Kidney (tissue), 14 donors: ENCODE measurements around the gene CAV2. TPM values are rescaled to one million over a fixed set of nuclear protein-coding genes. Genes with fewer than 3 reads are reported as not detected.

Source experiments
- DNase-seq, 5 donors: peaks; one replicate each; pipeline ENCODE4 v3.0.0-alpha.2; 2013 to 2020
- FAIRE-seq: peaks from 2 replicates; lab custom pipeline; 2012; peaks lifted over from hg19 to GRCh38; lab: Jason Lieb, UNC
- H3K27ac ChIP-seq, 2 donors: one replicate each; pipeline ENCODE4 v1.7.0; 2013; ENCODE audit warnings: low read depth in 2 of 2, low read length in 2 of 2, inconsistent platforms in 1 of 2
- H3K27me3 ChIP-seq: one replicate; pipeline ENCODE4 v1.7.1; 2013; ENCODE audit warnings: low read length, inconsistent platforms; ENCODE audit not compliant: control insufficient read depth, insufficient read depth
- H3K36me3 ChIP-seq, 3 donors: one replicate each; pipeline versions ENCODE4 v1.7.0 to v1.7.1; 2013; ENCODE audit warnings: low read length in 3 of 3, control low read depth in 1 of 3, inconsistent platforms in 1 of 3; ENCODE audit not compliant: insufficient read depth in 3 of 3, control insufficient read depth in 2 of 3
- H3K4me1 ChIP-seq, 3 donors: one replicate each; pipeline versions ENCODE4 v1.7.0 to v1.7.1; 2013; ENCODE audit warnings: low read length in 3 of 3, inconsistent platforms in 1 of 3, low read depth in 1 of 3; ENCODE audit not compliant: control insufficient read depth in 2 of 3, insufficient read depth in 2 of 3
- H3K4me3 ChIP-seq, 3 donors: one replicate each; pipeline versions ENCODE4 v1.7.0 to v1.8.1; 2013; ENCODE audit warnings: low read length in 3 of 3, control low read depth in 1 of 3, inconsistent platforms in 1 of 3
- H3K9ac ChIP-seq, 3 donors: one replicate each; pipeline versions ENCODE4 v1.7.0 to v1.7.1; 2013; ENCODE audit warnings: low read length in 3 of 3, control low read depth in 1 of 3, inconsistent platforms in 1 of 3
- H3K9me3 ChIP-seq, 3 donors: one replicate each; pipeline versions ENCODE4 v1.7.0 to v1.7.1; 2013; ENCODE audit warnings: low read length in 3 of 3, control low read depth in 1 of 3, inconsistent platforms in 1 of 3; ENCODE audit not compliant: control insufficient read depth in 2 of 3, insufficient read depth in 1 of 3
- intact Hi-C: fragments of 100-400 bp; cut with DNase I; formaldehyde crosslinking; loops from one replicate; pipeline ENCODE4 v1.11.1; 2022
- polyA plus RNA-seq: library from polyadenylated mRNA; stranded (reverse); fragments of 350-450 nt; fragmentation: Illumina TruSeq; extraction: RNeasy Lipid Tissue Mini Kit (QIAGEN cat#74804); gene quantifications from one replicate; pipeline ENCODE4 v1.2.3, GENCODE V29; 2014; ENCODE audit warnings: low read depth, low replicate concordance; ENCODE audit not compliant: insufficient read depth
- total RNA-seq: library from RNA; stranded (reverse); fragmentation: NEBNext Ultra II Directional; extraction: Animal tissue kit (Norgen Biotek cat#: 25700); gene quantifications from one replicate; pipeline ENCODE4 v1.2.1, GENCODE V29; 2021
- TF ChIP-seq, protein P1 (sequence below): IDR thresholded peaks from 3 replicates; pipeline ENCODE4 v1.5.1; 2012; ENCODE audit warnings: mild to moderate bottlenecking, moderate library complexity, borderline replicate concordance; ENCODE audit not compliant: insufficient read depth; ENCODE audit errors: extremely low read depth
- donor health status: control.
- donor health status: control.
- donor health status: control.
- donor health status: control.
- donor health status: control.
- donor health status: DM: yes; HTN: yes; CAD: no.
- donor health status: Normal renal cell carcinoma (clear cell type).

The CAV2 gene
- total and polyA plus RNA-seq, 2 donors from 2014 or later, result 23.1 to 50.8 TPM

DNA sequence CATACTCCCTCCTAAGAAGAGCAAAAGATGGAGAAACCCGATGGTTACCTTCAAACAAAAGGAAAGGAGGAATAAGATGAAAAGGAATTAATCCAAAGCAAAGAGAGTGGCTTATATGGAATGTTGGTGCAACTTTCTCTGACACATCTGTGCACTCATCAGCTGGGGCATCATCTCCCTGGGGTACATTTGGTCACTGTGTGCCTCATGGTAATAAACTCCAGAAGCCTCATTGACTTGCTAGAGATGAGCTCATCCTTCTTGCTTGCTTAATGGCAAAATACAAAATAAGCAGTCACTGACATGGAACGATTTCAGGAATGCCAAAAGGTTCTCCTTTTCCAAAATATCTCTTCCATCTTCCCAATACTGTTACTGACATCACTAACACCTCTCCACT, 47.8 kb downstream of the CAV2 start:
- Histone ChIP-seq H3K4me1 (no peaks in the 10 kb centered on the region), H3K9ac (no peak overlapping the region), H3K9me3 (no peaks in the 10 kb centered on the region), H3K27ac (no peak overlapping the region), H3K36me3 (no peaks in the 10 kb centered on the region), H3K27me3 (no peaks in the 10 kb centered on the region), H3K4me3 (no peak overlapping the region)
- TF ChIP-seq, protein P1, sequence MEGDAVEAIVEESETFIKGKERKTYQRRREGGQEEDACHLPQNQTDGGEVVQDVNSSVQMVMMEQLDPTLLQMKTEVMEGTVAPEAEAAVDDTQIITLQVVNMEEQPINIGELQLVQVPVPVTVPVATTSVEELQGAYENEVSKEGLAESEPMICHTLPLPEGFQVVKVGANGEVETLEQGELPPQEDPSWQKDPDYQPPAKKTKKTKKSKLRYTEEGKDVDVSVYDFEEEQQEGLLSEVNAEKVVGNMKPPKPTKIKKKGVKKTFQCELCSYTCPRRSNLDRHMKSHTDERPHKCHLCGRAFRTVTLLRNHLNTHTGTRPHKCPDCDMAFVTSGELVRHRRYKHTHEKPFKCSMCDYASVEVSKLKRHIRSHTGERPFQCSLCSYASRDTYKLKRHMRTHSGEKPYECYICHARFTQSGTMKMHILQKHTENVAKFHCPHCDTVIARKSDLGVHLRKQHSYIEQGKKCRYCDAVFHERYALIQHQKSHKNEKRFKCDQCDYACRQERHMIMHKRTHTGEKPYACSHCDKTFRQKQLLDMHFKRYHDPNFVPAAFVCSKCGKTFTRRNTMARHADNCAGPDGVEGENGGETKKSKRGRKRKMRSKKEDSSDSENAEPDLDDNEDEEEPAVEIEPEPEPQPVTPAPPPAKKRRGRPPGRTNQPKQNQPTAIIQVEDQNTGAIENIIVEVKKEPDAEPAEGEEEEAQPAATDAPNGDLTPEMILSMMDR, result no peak
- FAIRE-seq (no peak), DNase-seq (no peak)
- intact Hi-C loops, result no loop called here

- Histone ChIP-seq H3K4me3 (no peak overlapping the region), H3K27ac (no peak overlapping the region), H3K36me3 (no peaks in the 10 kb centered on the region), H3K9me3 (no peaks in the 10 kb centered on the region), H3K27me3 (no peaks in the 10 kb centered on the region), H3K9ac (no peak overlapping the region), H3K4me1 (no peaks in the 10 kb centered on the region)
- FAIRE-seq (no peak), DNase-seq (no peak)
- intact Hi-C loops, result no loop called here
- TF ChIP-seq, protein P1, result no peak
These were observed 49.0 kb downstream of the CAV2 start for GRCh38 chr7:116548506-116548905.

DNA sequence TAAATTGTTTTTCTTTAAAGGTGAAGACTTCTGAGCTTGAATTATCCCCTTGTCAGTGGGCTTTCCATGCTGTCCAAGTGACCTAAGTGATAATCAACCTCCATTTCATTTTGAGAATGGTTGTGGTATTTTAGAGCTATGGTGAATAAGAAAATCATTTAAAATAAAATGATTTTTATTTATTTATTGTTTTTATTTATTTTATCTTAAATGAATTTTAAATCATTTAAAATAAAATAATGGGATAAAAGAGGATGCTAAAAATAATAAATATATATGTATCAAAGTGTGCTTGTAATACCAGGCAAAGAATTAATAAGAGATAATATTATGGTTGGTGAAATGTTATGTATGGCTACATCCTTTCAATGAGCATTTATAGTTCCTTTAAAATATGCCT, 49.8 kb downstream of the CAV2 start:
- Histone ChIP-seq H3K36me3 (no peaks in the 10 kb centered on the region), H3K4me1 (no peaks in the 10 kb centered on the region), H3K9ac (no peak overlapping the region), H3K4me3 (no peak overlapping the region), H3K27me3 (no peaks in the 10 kb centered on the region), H3K9me3 (no peaks in the 10 kb centered on the region), H3K27ac (no peak overlapping the region)
- TF ChIP-seq, protein P1, result no peak
- no peak for FAIRE-seq
- DNase-seq, result no peak
- intact Hi-C loops, result no loop called here

DNA sequence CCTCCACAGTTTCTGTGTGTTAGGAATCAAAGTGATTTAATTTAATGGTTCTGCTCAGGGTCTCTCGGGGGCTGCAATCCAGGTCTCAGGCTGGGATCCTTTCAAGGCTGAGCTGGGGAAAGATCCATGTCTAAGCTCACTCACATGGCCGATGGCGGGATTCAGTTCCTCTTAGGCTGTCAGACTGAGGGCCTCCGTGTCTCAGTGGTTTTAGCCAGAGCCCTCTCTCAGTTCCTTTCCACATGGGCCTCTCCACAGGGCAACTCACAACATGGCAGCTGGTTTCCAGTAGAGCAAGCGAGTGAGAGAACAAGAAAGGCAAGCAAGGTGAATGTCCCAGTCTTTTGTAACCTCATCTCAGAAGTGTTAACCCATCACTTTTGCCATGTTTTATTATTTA, 52.2 kb downstream of the CAV2 start:
- intact Hi-C loops, result no loop called here
- no peak for FAIRE-seq
- no peaks in the 10 kb centered on the region for H3K27me3 ChIP-seq
- H3K4me3 ChIP-seq, result no peak overlapping the region
- H3K9me3 ChIP-seq, result no peaks in the 10 kb centered on the region
- TF ChIP-seq, protein P1, result no peak
- no peaks in the 10 kb centered on the region for H3K36me3 ChIP-seq
- no peak overlapping the region for H3K27ac ChIP-seq
- H3K4me1 ChIP-seq, result no peaks in the 10 kb centered on the region
- no peak for DNase-seq
- H3K9ac ChIP-seq, result no peak overlapping the region
